Stimulated activated CD8-positive, alpha-beta memory T cell treated with anti-CD3 and anti-CD28 coated beads, Interleukin-7, amount 100 ng/mL, for 48 hours (primary cell): ENCODE measurements around the gene CLSTN3.

Experiments
- DNase-seq, 2 donors: peaks; one replicate each; pipeline ENCODE4 v3.0.0-alpha.2; 2020; ENCODE audit warnings: low read depth in 1 of 2; ENCODE audit errors: extremely low read depth in 1 of 2

CLSTN3 gene

DNA sequence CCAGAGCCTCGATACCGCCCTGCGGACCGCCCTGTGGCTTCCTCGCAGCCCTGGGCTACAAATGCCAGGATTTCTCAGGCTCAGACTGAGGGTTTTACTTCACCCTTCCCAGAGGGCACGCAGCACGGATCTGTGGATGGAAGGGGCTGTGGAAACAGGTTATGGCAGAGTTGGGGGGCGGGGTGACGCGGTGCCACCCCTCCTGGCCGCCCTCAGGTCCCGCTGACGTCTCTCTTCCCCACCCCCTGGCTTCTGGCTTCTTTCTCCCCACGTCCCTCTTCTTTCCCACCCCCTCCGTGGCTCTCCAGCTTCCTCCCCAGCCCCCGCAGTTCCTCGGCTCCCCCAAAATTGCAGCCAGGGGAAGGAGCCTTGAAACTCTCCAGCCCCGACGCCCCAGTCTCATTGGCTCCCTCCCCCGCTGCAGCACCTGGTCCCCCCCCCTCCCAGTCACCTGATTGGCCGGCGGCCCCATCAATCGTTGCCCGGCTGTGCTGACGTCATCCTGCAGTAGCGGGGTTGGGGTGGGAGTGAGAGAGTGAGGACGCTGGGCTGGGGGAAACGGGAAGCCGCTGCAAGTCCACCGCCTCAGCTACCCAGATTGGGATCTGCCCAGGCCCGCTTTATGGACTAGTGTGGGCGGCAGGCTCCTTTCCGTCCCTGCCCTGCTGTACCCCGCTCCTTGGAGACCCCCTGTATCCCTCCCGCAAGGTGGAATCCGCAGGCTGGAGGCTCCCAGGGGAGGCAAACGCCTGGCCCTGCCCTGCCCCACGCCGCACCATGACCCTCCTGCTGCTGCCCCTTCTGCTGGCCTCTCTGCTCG lies at the start of gene CLSTN3:
TSS of gene CLSTN3 (plus strand) at position 500 of the 820 bp plus-strand sequence. CDS start at position 778, 278 bp downstream.
- peak; percentile 56 to 69 for DNase-seq

DNA sequence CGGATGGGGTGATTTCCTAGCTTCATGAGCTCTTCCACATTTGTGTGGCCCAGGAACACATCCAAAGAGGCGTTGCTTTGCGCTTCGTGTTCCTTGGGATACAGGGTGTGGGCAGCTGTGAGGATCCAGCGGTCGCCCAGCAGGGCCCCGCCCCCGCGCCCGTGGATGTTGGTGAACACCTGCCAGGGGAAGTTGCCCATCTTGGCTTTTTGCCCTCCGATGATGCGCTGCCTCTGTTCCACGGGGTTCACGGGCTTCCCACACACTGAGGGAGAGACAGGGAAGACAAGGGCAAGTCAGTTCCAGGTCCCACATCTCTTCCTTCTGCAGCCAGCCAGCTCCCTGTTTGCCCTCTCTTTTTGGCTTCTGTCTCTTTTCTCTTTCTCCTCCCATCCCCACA lies 49.1 kb upstream of the CLSTN3 start:
- no peak for DNase-seq

DNA sequence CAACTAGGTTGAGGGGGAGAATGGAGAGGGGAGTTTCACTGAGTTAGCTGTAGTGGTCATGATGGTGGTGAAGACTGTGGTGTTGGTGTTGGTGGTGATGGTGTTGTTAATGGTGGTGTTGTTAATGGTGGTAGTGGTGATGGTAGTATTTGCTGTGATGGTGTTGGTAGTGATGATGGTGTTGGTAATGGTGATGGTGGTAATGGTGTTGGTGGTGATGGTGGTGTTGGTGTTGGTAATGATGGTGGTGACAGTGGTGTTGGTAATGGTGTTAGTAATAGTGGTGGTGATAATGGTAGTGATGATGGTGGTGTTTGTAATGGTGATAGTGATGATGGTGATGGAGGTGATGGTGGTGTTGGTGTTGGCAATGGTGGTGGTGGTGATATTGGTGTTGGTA lies 47.0 kb upstream of the CLSTN3 start:
- no peak for DNase-seq

DNA sequence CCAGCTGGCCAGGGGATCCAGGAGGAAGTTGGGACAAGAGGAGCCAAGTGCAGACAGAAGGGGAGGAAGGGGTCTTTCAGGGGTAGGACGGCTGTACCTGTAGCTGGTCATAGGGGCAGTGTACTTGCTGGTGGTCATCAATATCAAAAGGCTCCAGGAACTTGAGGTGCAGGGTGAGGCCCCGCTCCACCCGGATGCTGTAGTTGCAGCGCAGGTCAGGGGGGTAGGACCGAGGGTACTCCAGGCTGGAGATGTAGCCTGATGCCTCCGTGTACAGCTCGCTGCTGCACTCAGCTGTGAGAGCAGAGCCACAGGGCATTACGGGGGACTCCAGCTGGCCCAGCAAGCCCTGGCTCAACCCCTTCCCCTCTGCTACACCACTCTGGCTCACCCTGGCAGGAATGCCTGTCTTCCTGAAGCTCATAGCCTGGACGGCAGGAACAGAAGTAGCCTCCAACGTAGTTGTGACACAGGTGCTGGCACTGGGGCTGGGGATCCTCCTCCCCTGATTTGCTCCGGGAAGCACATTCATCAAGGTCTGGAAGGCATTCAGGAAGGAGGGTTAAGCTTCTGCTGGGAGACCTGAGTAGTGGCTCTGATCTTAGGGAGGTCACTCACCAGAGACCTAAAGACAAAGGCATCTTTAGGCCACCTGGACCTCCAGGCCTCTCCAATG lies 40.8 kb upstream of the CLSTN3 start:
- DNase-seq = no peak

DNA sequence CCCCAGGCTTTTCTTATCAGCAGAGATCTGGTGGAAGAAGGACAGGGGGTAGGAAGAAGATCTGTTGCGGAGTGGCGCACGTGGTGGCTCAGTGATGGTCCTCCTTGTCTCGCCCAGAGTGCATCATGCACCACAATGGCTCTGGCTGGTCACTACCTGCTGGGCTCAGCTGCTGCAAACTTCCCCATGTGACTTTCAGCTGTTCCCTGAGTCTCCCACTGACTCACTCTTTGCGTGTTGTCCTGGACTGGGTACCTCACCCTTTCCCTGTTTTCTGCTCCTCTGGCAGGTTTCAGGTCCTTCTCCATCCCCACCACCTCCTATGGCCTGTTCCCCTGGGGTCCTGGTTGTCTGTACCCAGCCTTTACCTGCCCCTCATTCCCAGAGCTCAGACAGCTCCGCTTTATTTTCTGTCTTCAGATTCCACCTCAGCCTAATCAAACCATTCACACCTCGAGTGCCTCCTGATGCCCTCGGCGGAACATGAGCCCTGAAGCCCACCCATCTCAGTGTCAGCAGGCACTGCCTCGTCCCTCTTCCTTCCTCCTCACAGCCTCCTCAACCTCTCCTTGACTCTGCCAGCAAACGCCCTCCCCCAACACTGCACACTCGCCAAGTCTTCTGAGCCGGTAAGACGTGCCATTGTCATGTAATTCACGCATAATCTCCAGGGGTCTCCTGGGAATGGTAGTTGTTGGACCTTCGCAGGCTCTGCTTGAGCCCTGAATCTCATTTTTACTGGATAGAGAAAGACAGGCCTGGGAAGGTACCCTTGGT lies 39.8 kb upstream of the CLSTN3 start:
- DNase-seq = no peak

DNA sequence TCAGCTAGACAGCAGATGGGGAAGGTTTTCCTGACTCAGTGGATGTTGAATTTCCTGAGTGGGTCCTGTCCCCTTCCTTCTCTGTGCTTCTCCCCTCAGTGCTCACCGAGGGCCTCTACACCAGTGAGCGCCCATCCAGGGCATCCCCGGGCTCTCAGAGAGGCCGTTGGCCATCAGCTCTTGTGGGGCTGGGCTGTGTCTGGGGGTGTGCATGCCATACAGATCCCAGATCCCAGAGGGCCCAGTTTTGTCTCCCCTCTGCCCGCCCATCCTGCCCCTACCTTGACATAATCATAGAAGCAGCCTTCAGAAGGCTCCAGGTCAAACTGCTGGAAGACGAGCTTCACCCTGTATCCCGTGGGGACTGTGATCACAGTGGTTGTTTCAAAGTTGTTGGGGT lies 39.0 kb upstream of the CLSTN3 start:
- no peak for DNase-seq

DNA sequence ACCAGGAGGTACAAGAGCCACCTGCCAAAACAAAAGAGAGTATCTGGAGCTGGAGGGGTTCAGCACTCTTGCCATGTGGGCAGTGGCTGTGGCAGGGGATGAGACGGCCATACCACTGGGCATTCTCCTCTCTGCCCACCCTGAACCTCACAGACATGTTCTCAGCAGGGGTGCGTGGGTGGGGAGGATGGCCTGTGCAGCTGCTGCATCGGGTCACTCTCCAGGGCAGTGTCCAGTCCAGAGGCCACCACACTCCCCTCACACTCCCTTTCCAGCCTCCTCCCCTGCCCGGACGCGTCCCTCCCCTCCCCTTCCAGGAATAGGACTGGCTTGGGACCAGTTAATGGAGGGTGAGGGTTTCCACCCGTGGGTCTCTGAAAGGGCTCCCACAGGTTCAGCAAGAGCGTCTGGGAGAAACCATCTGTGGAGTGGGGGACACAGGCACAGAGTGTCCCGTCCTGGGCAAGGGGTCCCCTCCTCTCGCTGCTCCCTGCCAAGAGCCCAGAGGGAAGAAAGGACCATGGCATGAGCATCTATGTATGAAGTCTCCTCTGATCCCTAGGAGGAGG lies 38.4 kb upstream of the CLSTN3 start:
- DNase-seq = no peak

DNA sequence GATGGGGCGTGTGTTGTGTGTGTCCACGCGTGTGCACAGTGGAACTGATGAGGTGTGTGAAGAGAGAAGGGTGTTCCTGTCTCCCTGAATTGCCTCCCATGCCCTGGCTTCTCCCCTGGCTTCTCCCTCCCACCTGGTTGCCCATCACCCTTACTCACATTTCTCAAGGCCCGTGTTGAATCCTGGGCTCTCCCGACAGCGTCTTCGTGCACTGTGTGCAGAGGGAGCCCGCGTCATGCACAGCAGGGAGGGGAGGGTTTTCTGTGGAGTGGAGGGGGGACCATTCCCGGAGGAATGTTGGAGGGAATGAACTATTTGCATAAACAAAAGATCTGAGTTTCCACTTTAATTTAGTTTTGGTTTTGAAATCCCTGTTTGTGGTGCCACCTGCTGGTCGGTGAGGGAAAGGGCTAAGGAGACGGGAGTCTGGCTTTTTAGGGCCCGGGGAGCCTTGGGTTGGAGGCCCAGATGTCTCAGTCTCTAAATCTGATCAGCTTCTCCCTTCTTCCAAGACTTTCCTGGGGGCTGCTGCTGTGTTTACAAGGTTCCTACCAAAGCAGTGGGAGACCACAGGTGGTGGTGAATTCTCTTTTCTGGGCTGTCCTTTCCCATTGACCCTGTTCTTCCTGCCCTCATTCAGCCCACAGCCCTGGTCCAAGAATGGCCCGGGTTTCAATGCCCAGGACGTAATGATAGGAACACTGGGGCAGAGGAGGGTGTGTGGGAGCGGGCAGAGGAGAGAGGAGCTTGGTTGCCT lies 37.8 kb upstream of the CLSTN3 start, which contains the start of gene C1R:
TSS of gene C1R (minus strand) at position 217 of the 757 bp plus-strand sequence. CDS start at position 160, 57 bp downstream.
- DNase-seq = peak in 1 of 2 donors; percentile 34

DNA sequence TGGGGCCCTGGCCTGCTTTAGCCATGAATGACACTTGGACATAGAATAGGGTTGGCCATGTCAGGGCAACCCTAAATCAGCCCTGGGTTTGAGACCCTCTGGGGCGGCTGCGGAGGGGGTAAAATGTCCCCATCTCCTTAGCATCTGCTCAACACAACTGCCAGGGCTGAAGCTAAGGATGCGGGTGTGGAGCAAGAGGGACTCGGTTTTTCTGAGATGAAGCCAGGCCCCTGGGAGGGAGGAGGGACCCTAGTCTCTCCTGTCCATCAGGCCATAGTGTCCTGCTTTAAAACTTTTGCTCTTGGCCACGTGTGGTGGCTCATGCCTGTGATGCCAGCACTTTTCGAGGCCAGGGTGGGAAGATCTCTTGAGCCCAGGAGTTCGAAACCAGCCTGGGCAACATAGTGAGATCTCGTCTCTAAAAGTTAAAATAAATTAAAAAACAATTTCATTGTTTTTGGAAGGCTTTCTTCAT lies 37.1 kb upstream of the CLSTN3 start:
- DNase-seq = no peak

DNA sequence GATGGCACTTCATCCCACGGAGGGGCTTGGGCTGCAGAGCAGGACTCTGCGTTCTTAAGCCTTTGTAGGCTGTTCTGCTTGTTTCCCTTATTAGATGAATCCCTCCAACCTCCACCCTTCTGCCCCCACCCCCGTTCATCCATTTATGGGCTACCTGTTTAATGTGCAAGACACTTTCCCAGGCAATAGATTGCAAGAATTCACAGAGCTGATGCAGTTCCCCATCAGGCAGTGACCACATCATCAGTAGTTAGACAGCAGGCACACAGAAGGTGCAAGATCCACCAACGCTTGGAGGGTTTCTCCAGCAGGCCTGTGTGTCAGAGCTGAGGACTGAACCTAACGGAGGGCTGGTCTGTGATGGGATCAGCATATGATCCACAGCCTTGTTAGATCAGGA lies 36.7 kb upstream of the CLSTN3 start:
- DNase-seq = no peak

DNA sequence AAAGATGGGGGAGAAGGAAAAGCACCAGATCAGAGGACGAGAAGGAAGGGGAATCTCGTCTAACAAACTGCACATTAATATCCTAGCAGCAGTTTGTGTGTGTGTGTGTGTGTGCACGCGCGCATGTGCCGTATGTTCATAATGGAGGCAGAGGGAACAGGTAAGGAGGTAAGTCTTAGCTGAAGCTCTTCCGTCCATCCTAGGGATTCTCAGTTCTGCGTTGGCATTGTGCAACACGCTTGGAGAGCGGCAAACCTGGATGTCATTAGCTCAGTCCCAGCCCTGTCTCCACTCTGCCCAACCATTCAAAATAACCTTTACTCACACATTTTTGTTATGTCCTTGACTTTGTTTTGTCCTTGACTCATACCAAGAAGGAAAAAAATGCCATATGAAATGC lies 36.3 kb upstream of the CLSTN3 start:
- no peak for DNase-seq

DNA sequence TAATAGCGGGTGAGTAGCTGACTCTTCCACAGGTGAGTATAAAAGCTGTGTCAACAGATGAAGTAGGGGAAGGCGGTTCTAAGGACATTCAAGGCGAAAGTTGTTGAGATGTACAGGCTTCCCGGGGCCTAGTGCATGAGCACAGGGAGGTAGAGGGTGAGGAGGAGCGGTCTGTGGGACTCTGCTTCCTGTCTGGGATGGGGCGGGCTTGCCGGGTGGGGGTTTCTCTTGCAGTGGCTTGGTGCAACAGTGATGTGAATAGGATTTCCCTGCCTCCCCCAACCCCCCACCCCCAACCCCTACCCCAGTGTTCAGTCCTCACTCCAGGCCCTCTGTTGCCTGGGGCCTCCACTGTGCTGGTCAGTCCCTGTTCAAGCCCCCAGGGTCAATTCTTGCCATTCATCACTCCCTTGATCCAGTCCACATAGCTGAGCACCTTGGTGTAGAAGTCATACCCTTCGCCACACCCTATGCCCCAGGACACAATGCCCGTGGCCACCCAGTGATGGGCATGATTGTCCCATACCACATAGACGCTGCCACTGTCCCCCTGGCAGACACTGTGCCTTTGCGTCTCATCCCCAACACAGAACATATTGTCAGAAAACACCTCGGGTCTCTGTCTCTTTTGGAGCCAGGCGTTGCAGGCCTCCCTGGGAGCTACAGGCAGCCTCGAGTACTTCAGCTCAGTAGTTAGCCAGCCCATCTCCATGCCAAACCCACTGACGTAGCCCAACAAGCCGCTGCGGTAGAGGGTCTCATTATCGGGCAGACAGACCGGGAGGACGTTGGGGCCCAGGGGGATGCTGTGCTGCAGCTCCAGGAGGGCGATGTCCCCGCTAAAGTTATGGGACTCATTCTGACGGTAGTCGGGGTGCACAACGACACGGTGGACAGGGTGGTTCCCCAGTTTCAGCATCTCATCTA lies 33.9 kb upstream of the CLSTN3 start:
- no peak for DNase-seq

DNA sequence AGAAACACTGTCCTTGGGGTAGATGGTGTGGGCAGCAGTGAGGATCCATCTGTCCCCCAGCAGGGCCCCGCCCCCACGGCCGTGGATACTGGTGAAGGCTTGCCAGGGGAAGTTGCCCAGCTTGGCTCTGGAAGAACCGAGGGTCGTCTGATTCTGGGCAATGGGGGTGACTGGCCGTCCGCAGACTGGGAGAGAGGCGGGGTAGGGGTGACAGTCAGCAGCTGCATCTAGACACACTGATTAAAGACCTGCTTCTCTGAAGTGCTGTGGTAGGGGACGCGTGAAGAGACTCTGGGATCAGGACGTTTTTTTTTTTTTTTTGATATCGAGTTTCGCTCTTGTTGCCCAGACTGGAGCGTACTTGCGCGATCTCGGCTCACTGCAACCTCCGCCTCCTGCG lies 33.2 kb upstream of the CLSTN3 start:
- DNase-seq = no peak

DNA sequence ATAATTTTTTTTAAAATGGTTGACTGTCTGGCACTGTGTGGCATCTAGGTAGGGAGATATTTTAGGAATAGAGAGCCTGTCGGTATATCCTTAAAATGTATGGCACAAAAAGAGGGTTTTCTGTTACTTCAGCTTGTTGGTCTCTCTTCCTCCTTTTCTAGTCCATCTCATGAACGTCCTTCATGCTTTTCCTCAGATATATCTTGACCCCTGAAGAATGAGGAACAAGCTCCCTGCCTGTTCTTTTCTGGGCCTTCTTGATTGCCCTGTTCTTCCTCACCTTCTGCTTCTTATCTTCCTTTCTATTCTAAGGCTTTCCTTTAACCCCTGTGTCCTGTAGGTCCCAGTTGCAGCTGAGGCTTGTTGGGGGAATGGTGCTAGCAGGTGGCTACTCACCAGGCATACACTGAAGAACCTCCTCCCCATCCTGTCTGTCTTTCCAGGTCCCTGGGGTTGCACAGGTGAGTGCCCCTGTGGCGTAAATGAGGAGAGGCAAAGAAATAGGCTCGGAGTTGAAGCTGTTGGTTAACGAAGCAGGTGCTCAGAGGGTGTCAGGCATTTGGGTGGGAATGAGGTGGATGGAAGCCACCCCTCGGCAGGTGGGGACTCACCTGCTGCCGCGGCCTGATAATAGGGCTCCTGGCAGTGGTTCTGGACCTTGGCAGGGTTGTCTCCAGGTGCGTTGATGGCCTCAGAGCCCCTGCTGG lies 30.7 kb upstream of the CLSTN3 start:
- no peak for DNase-seq

DNA sequence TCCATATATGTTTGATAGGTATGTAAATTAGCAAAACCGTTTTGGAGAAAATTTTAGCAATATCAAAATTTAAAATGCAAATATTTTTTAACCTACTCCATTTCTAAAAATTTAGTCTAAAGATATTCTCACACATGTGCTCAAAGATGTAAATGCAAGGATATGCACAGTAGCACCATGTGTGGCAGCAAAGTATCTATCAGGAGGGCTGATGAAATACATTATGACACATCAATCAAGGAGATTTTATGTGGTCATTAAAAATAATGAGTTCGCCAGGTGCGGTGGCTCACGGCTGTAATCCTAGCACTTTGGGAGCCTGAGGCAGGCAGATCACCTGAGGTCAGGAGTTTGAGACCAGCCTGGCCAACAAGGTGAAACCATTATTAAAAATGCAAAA lies 29.9 kb upstream of the CLSTN3 start:
- DNase-seq = no peak

DNA sequence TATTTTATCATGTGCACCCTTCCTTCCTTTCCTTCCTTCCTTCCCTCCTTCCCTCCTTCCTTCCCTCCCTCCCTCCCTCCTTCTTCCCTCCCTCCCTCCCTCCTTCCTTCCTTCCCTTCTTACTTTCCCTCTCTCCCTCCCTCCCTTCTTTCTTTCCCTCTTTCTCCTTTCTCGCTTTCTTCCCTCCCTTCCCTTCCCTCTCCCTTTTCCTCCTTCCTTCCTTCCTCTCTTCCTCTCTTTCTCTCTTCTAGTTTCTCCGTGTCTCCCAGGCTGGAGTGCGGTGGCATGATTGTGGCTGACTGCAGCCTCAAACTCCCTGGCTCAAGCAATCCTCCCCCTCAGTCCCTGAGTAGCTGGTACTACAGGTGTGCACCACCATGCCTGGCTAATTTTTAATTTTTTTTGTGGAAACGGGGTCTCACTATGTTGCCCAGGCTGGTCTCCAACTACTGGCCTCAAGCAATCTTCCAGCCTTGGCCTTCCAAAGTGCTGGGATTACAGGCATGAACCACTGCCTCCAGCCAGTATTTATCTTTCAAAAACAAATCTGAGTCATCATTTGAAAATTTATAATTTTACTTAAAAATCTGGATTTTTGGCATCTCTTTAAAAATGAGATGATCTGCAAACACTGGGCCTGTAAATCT lies 29.0 kb upstream of the CLSTN3 start:
- DNase-seq = no peak

DNA sequence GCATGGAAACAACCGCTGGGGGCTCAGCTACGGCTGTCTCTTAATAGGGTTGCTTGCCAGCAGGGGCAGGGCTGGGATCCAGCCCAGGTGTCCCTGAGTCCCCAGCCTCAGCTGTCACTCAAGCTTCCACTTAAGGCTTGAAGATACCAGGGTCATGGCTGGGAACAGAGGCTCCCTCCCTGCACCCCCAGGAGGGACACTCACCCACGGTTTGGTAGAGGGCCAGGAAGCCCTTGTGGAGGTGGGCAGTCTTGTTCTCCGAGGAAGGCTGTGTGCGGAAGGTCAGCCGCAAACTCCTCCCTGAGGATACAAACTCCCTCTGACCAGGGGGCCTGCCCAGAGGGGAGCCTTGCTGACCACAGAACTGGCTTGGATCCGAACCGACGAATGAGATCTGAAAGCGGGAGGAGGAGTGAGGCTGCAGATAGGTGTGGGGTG lies 28.5 kb upstream of the CLSTN3 start:
- no peak for DNase-seq

DNA sequence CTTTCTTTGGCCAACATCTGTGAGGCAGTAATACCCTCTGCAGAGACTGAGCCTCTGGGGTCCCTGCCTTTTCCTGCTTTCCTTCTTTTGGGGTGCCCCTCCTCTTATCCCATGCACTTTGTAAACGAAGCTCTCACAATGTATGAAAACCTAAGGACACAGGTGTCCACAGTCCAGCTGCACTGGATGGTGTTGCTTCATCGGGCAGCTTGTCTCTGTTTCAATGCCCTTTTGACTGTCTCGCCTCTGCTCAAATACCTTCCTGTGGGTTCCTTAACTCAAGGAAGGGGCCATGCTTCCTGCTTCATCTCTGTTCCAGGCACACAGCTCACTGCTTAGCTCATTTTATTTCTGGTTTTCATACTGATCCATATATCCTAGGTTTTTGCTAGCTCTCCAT lies 27.6 kb upstream of the CLSTN3 start:
- no peak for DNase-seq
